CD4-positive, alpha-beta memory T cell (primary cell): Measurements from ENCODE around the gene C14orf39. TPM values are rescaled to one million over a fixed set of nuclear protein-coding genes. Genes with fewer than 3 reads are reported as not detected.

Source experiments
- CTCF ChIA-PET: fragments of 350-600 bp; sonication (Branson Sonifier 250); formaldehyde crosslinking; loops from one replicate; lab custom pipeline; 2021; ENCODE audit warnings: inconsistent platforms; ENCODE audit not compliant: partially characterized antibody; lab: Charles Lee
- POLR2A ChIA-PET: fragments of 350-600 bp; sonication (Branson Sonifier 250); formaldehyde crosslinking; loops from one replicate; lab custom pipeline; 2021; ENCODE audit not compliant: partially characterized antibody; lab: Charles Lee
- DNase-seq, 5 donors: peaks; one replicate each; pipeline versions ENCODE4 v3.0.0 to v3.0.0-alpha.2; 2020 to 2022; ENCODE audit warnings: mixed read lengths in 1 of 5
- H3K27ac ChIP-seq: one replicate; pipeline ENCODE4 v1.7.0; 2013; ENCODE audit warnings: low read depth, low read length
- H3K27me3 ChIP-seq: 2 replicates; pipeline ENCODE4 v1.7.0; 2013; ENCODE audit warnings: mild to moderate bottlenecking, low read length, moderate library complexity; ENCODE audit not compliant: insufficient read depth
- H3K36me3 ChIP-seq: 2 replicates; pipeline ENCODE4 v1.7.0; 2013; ENCODE audit warnings: mild to moderate bottlenecking, low read length, moderate library complexity; ENCODE audit not compliant: insufficient read depth
- H3K4me1 ChIP-seq: 2 replicates; pipeline ENCODE4 v1.7.0; 2013; ENCODE audit warnings: mild to moderate bottlenecking, low read length, moderate library complexity; ENCODE audit not compliant: insufficient read depth
- H3K4me3 ChIP-seq, 2 donors: one replicate each; pipeline ENCODE4 v1.7.0; 2013; ENCODE audit warnings: low read length in 2 of 2, mild to moderate bottlenecking in 1 of 2
- H3K9me3 ChIP-seq, 2 donors: one replicate each; pipeline ENCODE4 v1.7.0; 2013; ENCODE audit warnings: low read length in 2 of 2, control low read depth in 1 of 2; ENCODE audit not compliant: control insufficient read depth in 1 of 2
- H3K27ac Mint-ChIP-seq, 7 donors: one replicate each; pipeline ENCODE4 v1.8.0; 2020 to 2021; ENCODE audit warnings: mixed read lengths in 7 of 7, mild to moderate bottlenecking in 6 of 7, inconsistent platforms in 3 of 7, moderate library complexity in 3 of 7
- H3K27me3 Mint-ChIP-seq, 2 donors: one replicate each; pipeline ENCODE4 v1.8.0; 2020 to 2021; ENCODE audit warnings: mixed read lengths in 2 of 2
- H3K36me3 Mint-ChIP-seq, 2 donors: one replicate each; pipeline ENCODE4 v1.8.0; 2020 to 2021; ENCODE audit warnings: mixed read lengths in 2 of 2, inconsistent platforms in 1 of 2, mild to moderate bottlenecking in 1 of 2
- H3K4me1 Mint-ChIP-seq, 4 donors: one replicate each; pipeline ENCODE4 v1.8.0; 2020 to 2021; ENCODE audit warnings: mixed read lengths in 4 of 4, mild to moderate bottlenecking in 1 of 4
- H3K4me3 Mint-ChIP-seq, 8 donors: one replicate each; pipeline ENCODE4 v1.8.0; 2020 to 2021; ENCODE audit warnings: mixed read lengths in 8 of 8, mild to moderate bottlenecking in 7 of 8, moderate library complexity in 6 of 8, inconsistent platforms in 3 of 8
- H3K9me3 Mint-ChIP-seq, 8 donors: one replicate each; pipeline ENCODE4 v1.8.0; 2020 to 2021; ENCODE audit warnings: mixed read lengths in 8 of 8, mild to moderate bottlenecking in 5 of 8, inconsistent platforms in 3 of 8, moderate library complexity in 1 of 8
- intact Hi-C: fragments of 100-400 bp; cut with micrococcal nuclease; formaldehyde crosslinking; loops from one replicate; pipeline ENCODE4 v1.15.1; 2023
- polyA plus RNA-seq, 2 donors: library from polyadenylated mRNA; unstranded; fragments of 300-500 nt; fragmentation: Illumina TruSeq; gene quantifications; one replicate each; pipeline ENCODE4 v1.2.3, GENCODE V29; 2021
- total RNA-seq, 2 experiments: library from RNA; stranded (reverse); gene quantifications; one replicate each; pipeline ENCODE4 v1.2.3, GENCODE V29; 2021

Gene C14orf39
- total and polyA plus RNA-seq, 4 experiments from 2014 or later: not detected

DNA sequence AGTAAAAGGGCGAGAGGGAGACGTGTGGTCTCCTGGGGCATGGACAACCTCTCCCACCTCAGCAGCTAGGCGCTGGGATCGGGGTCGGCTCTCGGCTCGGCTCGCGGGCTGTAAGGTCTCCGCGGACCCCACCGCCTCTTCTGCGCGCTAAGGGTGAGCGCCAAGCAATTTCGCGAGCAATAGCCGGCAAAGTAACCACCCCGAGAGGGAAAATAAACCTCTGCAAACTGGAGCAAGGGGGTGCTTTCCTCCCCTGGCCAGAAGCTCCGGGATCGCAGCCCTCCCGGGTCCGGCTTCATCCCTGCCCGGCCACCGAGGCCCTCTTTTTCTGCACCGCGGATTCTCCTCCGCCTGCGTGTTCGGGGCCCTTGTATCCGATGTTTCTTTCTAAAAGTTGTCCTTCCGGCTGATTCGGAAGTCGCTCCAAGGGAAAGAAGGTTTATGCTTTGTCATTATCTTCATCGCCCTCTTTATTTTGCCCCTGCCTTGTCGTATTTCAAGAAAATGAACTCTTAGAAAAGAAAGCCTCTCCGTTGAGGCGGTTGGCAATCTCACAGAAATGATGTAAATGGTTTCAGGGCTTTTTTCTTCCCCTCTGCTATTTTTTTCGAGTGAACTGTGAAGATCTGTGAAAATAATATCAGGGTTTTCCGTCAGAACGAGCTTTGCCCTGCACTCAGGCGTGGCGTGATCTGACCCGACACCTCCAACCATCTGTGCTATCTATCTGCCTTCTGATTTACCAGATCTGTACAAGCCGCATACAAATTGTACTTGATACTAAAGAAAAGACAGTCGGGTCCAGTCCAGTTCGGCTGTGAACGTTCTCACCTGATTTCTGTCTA is 21.3 kb upstream of the C14orf39 start:
- H3K4me1 Mint-ChIP-seq: peaks cover 4 to 31% (median 21%) of the 10 kb centered on the region in 4 donors
- ChIA-PET CTCF (no interaction called here), POLR2A (no interaction called here)
- no peak for DNase-seq
- H3K9me3 Mint-ChIP-seq: peaks cover 0 to 10% (median 4%) of the 10 kb centered on the region in 8 donors
- no peak overlapping the region for H3K27ac ChIP-seq
- peaks cover 52 to 56% of the 10 kb centered on the region in 2 donors for H3K27me3 Mint-ChIP-seq
- no peaks in the 10 kb centered on the region for H3K9me3 ChIP-seq
- intact Hi-C loops: no loop called here
- H3K4me3 Mint-ChIP-seq: peak overlapping the region in 3 of 8 donors; percentile 16 to 23 (median 18)
- no peak overlapping the region for H3K4me3 ChIP-seq
- H3K27ac Mint-ChIP-seq: no peak overlapping the region
- peaks cover 48% of the 10 kb centered on the region for H3K27me3 ChIP-seq
- peaks cover 10% of the 10 kb centered on the region for H3K4me1 ChIP-seq
- H3K36me3 ChIP-seq: no peaks in the 10 kb centered on the region
- H3K36me3 Mint-ChIP-seq: no peaks in the 10 kb centered on the region

- peaks cover 0 to 10% (median 3%) of the 10 kb centered on the region in 8 donors for H3K9me3 Mint-ChIP-seq
- Histone ChIP-seq H3K27ac (no peak overlapping the region), H3K4me3 (no peak overlapping the region), H3K9me3 (no peaks in the 10 kb centered on the region), H3K36me3 (no peaks in the 10 kb centered on the region), H3K4me1 (peaks cover 10% of the 10 kb centered on the region), H3K27me3 (peaks cover 41% of the 10 kb centered on the region)
- no peak overlapping the region for H3K27ac Mint-ChIP-seq
- H3K4me1 Mint-ChIP-seq: peaks cover 4 to 31% (median 20%) of the 10 kb centered on the region in 4 donors
- DNase-seq: no peak
- intact Hi-C loops: no loop called here
- H3K27me3 Mint-ChIP-seq: peaks cover 49 to 53% of the 10 kb centered on the region in 2 donors
- H3K36me3 Mint-ChIP-seq: no peaks in the 10 kb centered on the region
- peak overlapping the region in 1 of 8 donors; percentile 24 for H3K4me3 Mint-ChIP-seq
- CTCF ChIA-PET: no interaction called here
- POLR2A ChIA-PET: no interaction called here
Measured at GRCh38 chr14:60506462-60506984, 20.7 kb upstream of the C14orf39 start.

DNA sequence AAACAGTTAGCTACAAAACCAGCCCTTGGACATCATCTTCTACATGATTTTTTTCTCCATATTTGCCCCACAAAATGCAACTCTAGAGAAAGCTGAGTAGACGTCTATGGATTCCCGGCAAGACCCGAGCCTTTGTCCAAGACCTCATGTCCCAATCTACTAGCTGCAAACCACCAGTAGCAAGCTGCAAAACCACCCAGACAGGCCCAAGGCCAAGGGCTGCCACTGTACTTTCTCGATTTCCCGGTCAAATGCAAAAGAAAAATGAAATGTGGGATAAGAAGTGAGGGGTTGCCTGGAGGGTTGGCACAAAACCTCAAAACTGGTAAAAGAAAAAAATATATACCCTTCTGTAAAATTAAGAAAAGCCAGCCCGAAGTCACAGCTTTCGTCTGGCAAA is 20.1 kb upstream of the C14orf39 start:
- Histone ChIP-seq H3K27me3 (peaks cover 36% of the 10 kb centered on the region), H3K9me3 (no peaks in the 10 kb centered on the region), H3K4me1 (peaks cover 7% of the 10 kb centered on the region), H3K36me3 (no peaks in the 10 kb centered on the region), H3K27ac (no peak overlapping the region), H3K4me3 (no peak overlapping the region)
- peaks cover 48 to 53% of the 10 kb centered on the region in 2 donors for H3K27me3 Mint-ChIP-seq
- H3K4me3 Mint-ChIP-seq: no peak overlapping the region
- intact Hi-C loops: no loop called here
- H3K36me3 Mint-ChIP-seq: no peaks in the 10 kb centered on the region
- H3K4me1 Mint-ChIP-seq: peaks cover 4 to 28% (median 19%) of the 10 kb centered on the region in 4 donors
- peaks cover 0 to 10% (median 4%) of the 10 kb centered on the region in 8 donors for H3K9me3 Mint-ChIP-seq
- ChIA-PET CTCF (no interaction called here), POLR2A (no interaction called here)
- H3K27ac Mint-ChIP-seq: no peak overlapping the region
- DNase-seq: no peak

- Mint-ChIP-seq H3K9me3 (peaks cover 0 to 10% (median 4%) of the 10 kb centered on the region in 8 donors), H3K4me3 (no peak overlapping the region), H3K27ac (no peak overlapping the region), H3K36me3 (no peaks in the 10 kb centered on the region), H3K27me3 (peaks cover 49 to 55% of the 10 kb centered on the region in 2 donors), H3K4me1 (peaks cover 4 to 23% (median 15%) of the 10 kb centered on the region in 4 donors)
- POLR2A ChIA-PET: no interaction called here
- intact Hi-C loops: no loop called here
- CTCF ChIA-PET: no interaction called here
- H3K9me3 ChIP-seq: no peaks in the 10 kb centered on the region
- no peak for DNase-seq
- H3K36me3 ChIP-seq: no peaks in the 10 kb centered on the region
- no peak overlapping the region for H3K27ac ChIP-seq
- peaks cover 30% of the 10 kb centered on the region for H3K27me3 ChIP-seq
- no peak overlapping the region for H3K4me3 ChIP-seq
- peaks cover 2% of the 10 kb centered on the region for H3K4me1 ChIP-seq
Measured at GRCh38 chr14:60505448-60505847, 19.6 kb upstream of the C14orf39 start.

DNA sequence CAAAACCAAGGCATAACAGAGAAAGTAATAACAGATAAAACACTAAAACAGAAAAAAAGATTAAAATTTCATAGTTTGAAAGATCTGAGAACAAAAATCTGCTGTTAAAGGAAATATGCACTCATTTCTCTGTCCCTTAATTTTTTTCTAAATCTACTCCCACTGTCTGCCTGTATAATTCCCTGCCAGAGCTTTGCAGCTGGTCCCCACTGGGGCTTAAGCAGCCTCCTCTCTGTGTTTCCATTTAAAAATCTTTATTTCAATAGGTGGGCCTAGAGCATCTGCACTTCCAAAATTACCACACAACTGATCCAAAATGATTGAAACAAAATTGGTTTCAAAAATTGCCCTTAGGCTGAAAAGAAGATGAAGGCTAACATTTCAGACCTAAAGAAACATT is 16.7 kb upstream of the C14orf39 start:
- no peaks in the 10 kb centered on the region for H3K9me3 ChIP-seq
- DNase-seq: no peak
- H3K27me3 Mint-ChIP-seq: peaks cover 37 to 42% of the 10 kb centered on the region in 2 donors
- ChIA-PET CTCF (no interaction called here), POLR2A (no interaction called here)
- no peak overlapping the region for H3K4me3 ChIP-seq
- H3K36me3 Mint-ChIP-seq: no peaks in the 10 kb centered on the region
- peaks cover 17% of the 10 kb centered on the region for H3K27me3 ChIP-seq
- peaks cover 3 to 6% (median 3%) of the 10 kb centered on the region in 4 donors for H3K4me1 Mint-ChIP-seq
- H3K4me1 ChIP-seq: no peaks in the 10 kb centered on the region
- H3K27ac Mint-ChIP-seq: no peak overlapping the region
- no peaks in the 10 kb centered on the region for H3K36me3 ChIP-seq
- intact Hi-C loops: no loop called here
- no peak overlapping the region for H3K4me3 Mint-ChIP-seq
- H3K27ac ChIP-seq: no peak overlapping the region
- H3K9me3 Mint-ChIP-seq: peaks cover 0 to 8% (median 2%) of the 10 kb centered on the region in 8 donors

- Histone ChIP-seq H3K4me3 (no peak overlapping the region), H3K27ac (no peak overlapping the region), H3K4me1 (no peaks in the 10 kb centered on the region), H3K9me3 (no peaks in the 10 kb centered on the region), H3K27me3 (no peaks in the 10 kb centered on the region), H3K36me3 (no peaks in the 10 kb centered on the region)
- CTCF ChIA-PET: no interaction called here
- DNase-seq: no peak
- H3K9me3 Mint-ChIP-seq: peaks cover 0 to 12% (median 1%) of the 10 kb centered on the region in 8 donors
- H3K27me3 Mint-ChIP-seq: peaks cover 15 to 27% of the 10 kb centered on the region in 2 donors
- H3K27ac Mint-ChIP-seq: no peak overlapping the region
- H3K36me3 Mint-ChIP-seq: no peaks in the 10 kb centered on the region
- intact Hi-C loops: no loop called here
- no peaks in the 10 kb centered on the region for H3K4me1 Mint-ChIP-seq
- POLR2A ChIA-PET: no interaction called here
- H3K4me3 Mint-ChIP-seq: no peak overlapping the region
Measured at GRCh38 chr14:60495946-60496345, 10.1 kb upstream of the C14orf39 start.

- DNase-seq: no peak
- intact Hi-C loops: no loop called here
Measured at GRCh38 chr14:60490270-60490669, 4.4 kb upstream of the C14orf39 start.

More at GRCh38 chr14:60490270-60490669, 4.4 kb upstream of the C14orf39 start:
- Mint-ChIP-seq H3K27ac (no peak overlapping the region), H3K4me3 (no peak overlapping the region), H3K4me1 (peaks cover 0 to 2% (median under 1%) of the 10 kb centered on the region in 4 donors), H3K27me3 (peaks cover 14 to 21% of the 10 kb centered on the region in 2 donors), H3K36me3 (no peaks in the 10 kb centered on the region), H3K9me3 (peaks cover 0 to 7% (median 2%) of the 10 kb centered on the region in 8 donors)
- ChIA-PET CTCF (no interaction called here), POLR2A (no interaction called here)
- H3K9me3 ChIP-seq: no peaks in the 10 kb centered on the region
- H3K4me1 ChIP-seq: no peaks in the 10 kb centered on the region
- no peak overlapping the region for H3K4me3 ChIP-seq
- H3K27ac ChIP-seq: no peak overlapping the region
- no peaks in the 10 kb centered on the region for H3K36me3 ChIP-seq
- H3K27me3 ChIP-seq: peaks cover 1% of the 10 kb centered on the region
